KMS-11 (cell line): ENCODE measurements around the gene SH3PXD2B.

Experiments used
- H2AFZ ChIP-seq: fragments of 200-600 bp; sonication (generic); 2 replicates; pipeline ENCODE4 v1.6.1; 2016; ENCODE audit warnings: antibody characterized with exemption, mixed run types, low read depth
- H3K27ac ChIP-seq: fragments of 200-600 bp; sonication (generic); 2 replicates; pipeline ENCODE4 v1.6.1; 2016; ENCODE audit warnings: mild to moderate bottlenecking, mixed run types
- H3K27me3 ChIP-seq: fragments of 200-600 bp; sonication (generic); 2 replicates; pipeline ENCODE4 v1.6.1; 2017; ENCODE audit warnings: mild to moderate bottlenecking, low read depth, mixed run types, moderate library complexity; ENCODE audit not compliant: insufficient read depth
- H3K36me3 ChIP-seq: fragments of 200-600 bp; sonication (generic); 2 replicates; pipeline ENCODE4 v1.6.1; 2017; ENCODE audit warnings: mild to moderate bottlenecking, mixed run types; ENCODE audit not compliant: insufficient read depth
- H3K4me1 ChIP-seq: fragments of 200-600 bp; sonication (generic); 2 replicates; pipeline ENCODE4 v1.6.1; 2016; ENCODE audit warnings: mild to moderate bottlenecking, low read depth, mixed run types; ENCODE audit not compliant: poor library complexity, severe bottlenecking
- H3K4me2 ChIP-seq: fragments of 200-600 bp; sonication (generic); 2 replicates; pipeline ENCODE4 v1.7.0; 2016; ENCODE audit warnings: mild to moderate bottlenecking, mixed run types
- H3K4me3 ChIP-seq: fragments of 200-600 bp; sonication (generic); IDR thresholded peaks from 2 replicates; pipeline ENCODE4 v1.6.1; 2017; ENCODE audit warnings: low read depth, low read length, mixed read lengths; ENCODE audit not compliant: insufficient read depth
- H3K79me2 ChIP-seq: fragments of 200-600 bp; sonication (generic); 2 replicates; pipeline ENCODE4 v1.6.1; 2016; ENCODE audit warnings: low read depth, mixed run types; ENCODE audit not compliant: insufficient read depth
- H3K9ac ChIP-seq: fragments of 200-600 bp; sonication (generic); 2 replicates; pipeline ENCODE4 v1.6.1; 2016; ENCODE audit warnings: mild to moderate bottlenecking, mixed run types
- H4K20me1 ChIP-seq: fragments of 200-600 bp; sonication (generic); 2 replicates; pipeline ENCODE4 v1.6.1; 2016; ENCODE audit warnings: mild to moderate bottlenecking, mixed run types; ENCODE audit not compliant: insufficient read depth
- TF ChIP-seq, protein P1 (sequence below): fragments of 200-600 bp; sonication (generic); conservative IDR thresholded peaks from 2 replicates; pipeline ENCODE4 v1.6.1; 2017; ENCODE audit warnings: low read depth, mild to moderate bottlenecking, antibody characterized with exemption, low read length, moderate library complexity, mixed read lengths

SH3PXD2B gene

DNA sequence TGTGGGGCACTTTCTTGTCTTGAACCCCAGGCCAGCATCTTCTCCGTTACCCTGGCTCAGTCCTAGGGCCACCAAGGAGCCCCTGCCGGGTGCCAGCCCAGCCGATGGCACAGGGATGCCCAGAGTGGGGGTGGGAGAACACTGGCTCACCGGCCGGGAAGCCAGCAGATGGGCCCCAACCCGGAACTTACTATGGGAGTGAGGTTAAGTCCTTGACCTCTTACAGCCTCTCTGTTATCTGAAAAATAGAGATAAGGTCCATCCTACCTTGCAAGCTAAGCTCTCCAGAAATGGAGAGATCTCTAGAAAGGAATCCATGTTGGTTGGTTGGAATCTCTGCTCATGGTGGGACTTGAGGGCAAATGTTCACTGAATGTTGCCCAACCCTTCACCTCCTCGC is 20.8 kb downstream of the SH3PXD2B start:
- no peak overlapping the region for H3K27ac ChIP-seq
- H3K4me2 ChIP-seq, result no peak overlapping the region
- H4K20me1 ChIP-seq, result no peaks in the 10 kb centered on the region
- H3K4me1 ChIP-seq, result no peaks in the 10 kb centered on the region
- no peaks in the 10 kb centered on the region for H3K27me3 ChIP-seq
- no peak overlapping the region for H2AFZ ChIP-seq
- TF ChIP-seq, protein P1, sequence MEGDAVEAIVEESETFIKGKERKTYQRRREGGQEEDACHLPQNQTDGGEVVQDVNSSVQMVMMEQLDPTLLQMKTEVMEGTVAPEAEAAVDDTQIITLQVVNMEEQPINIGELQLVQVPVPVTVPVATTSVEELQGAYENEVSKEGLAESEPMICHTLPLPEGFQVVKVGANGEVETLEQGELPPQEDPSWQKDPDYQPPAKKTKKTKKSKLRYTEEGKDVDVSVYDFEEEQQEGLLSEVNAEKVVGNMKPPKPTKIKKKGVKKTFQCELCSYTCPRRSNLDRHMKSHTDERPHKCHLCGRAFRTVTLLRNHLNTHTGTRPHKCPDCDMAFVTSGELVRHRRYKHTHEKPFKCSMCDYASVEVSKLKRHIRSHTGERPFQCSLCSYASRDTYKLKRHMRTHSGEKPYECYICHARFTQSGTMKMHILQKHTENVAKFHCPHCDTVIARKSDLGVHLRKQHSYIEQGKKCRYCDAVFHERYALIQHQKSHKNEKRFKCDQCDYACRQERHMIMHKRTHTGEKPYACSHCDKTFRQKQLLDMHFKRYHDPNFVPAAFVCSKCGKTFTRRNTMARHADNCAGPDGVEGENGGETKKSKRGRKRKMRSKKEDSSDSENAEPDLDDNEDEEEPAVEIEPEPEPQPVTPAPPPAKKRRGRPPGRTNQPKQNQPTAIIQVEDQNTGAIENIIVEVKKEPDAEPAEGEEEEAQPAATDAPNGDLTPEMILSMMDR, result no peak
- no peak overlapping the region for H3K4me3 ChIP-seq
- no peak overlapping the region for H3K9ac ChIP-seq
- no peaks in the 10 kb centered on the region for H3K36me3 ChIP-seq
- no peaks in the 10 kb centered on the region for H3K79me2 ChIP-seq

DNA sequence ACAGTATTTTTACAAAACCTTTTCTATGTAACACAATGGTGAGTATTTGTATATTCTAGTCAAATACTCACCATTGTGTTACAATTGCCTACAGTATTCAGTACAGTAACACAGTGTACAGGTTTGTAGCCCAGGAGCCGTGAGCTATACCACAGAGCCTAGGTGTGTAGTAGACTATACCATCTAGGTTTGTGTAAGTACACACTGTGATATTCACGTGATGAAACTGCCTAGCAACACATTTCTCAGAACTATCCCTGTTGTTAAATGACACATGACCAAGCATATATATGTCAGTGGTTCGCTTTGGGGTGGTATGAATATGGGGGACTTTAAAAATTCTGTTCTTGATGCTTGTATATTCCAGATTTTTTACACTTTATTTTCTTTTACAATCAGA is 21.3 kb downstream of the SH3PXD2B start:
- H3K79me2 ChIP-seq, result no peaks in the 10 kb centered on the region

DNA sequence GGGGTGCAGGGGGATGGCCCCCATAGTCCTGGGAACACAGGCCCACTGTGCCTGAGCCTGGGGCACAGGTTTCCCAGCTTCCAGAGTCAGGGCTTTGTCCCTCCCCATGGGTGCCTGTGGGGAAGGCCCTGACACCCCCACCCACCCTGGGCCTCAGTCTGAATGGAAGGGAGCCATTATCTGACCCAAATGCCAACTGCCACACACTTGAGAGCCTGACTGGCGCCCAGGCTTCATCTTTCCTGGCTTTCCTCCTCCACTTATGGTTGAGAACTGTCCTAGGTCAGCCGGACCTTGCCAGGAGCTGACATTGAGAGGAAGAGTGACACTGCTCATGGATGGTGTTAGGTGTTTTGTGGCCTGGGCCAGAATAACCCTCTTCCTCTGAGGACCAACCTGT is 24.0 kb downstream of the SH3PXD2B start:
- Histone ChIP-seq H3K27me3 (no peaks in the 10 kb centered on the region), H3K4me2 (no peak overlapping the region), H3K4me3 (no peak overlapping the region), H2AFZ (no peak overlapping the region), H3K9ac (no peak overlapping the region), H3K36me3 (no peaks in the 10 kb centered on the region), H3K27ac (no peak overlapping the region), H4K20me1 (no peaks in the 10 kb centered on the region), H3K4me1 (no peaks in the 10 kb centered on the region), H3K79me2 (no peaks in the 10 kb centered on the region)
- TF ChIP-seq, protein P1, result no peak

More for the DNA sequence above, 21.3 kb downstream of the SH3PXD2B start:
- Histone ChIP-seq H2AFZ (no peak overlapping the region), H4K20me1 (no peaks in the 10 kb centered on the region), H3K36me3 (no peaks in the 10 kb centered on the region), H3K9ac (no peak overlapping the region), H3K27me3 (no peaks in the 10 kb centered on the region), H3K4me3 (no peak overlapping the region), H3K4me1 (no peaks in the 10 kb centered on the region), H3K27ac (no peak overlapping the region), H3K4me2 (no peak overlapping the region)
- TF ChIP-seq, protein P1, result no peak

DNA sequence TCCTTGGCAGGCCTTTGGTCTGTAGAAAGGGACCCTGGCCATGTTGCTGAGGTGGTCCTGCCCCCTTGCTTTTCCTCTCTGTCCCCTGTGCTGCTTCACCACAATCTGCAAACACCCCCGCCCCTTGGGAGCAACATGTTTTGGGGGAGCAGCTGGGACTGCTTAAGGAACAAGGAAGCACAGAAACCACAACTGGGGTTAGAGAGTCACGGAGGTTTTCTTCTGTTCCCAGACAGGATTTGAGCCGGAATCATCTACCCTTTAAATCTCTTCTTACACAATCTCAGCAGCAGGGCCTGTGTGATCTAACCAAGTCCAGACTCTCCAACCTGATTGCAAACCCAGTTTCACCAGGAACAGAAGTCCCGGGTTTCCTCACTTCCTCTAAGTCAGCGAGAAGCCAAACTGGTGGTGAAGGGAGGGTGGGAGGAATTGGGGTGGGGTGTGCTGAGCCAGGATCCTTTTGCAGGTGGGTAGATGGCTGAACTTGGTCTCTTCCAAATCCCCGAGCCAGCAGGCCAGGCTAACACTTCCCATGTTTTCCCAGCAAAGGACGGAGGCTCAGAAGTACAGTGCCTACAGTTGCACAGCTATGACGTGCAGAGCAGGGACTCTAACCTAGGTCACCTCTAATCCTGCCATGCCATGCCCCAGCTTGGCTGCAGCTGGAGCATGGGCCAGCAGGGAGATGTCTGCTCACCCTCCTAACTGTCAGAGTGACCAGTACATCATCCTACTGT is 25.0 kb downstream of the SH3PXD2B start:
- TF ChIP-seq, protein P1, result no peak
- H2AFZ ChIP-seq, result no peak overlapping the region
- H3K4me1 ChIP-seq, result no peaks in the 10 kb centered on the region
- no peak overlapping the region for H3K4me3 ChIP-seq
- no peak overlapping the region for H3K9ac ChIP-seq
- no peaks in the 10 kb centered on the region for H3K36me3 ChIP-seq
- H3K4me2 ChIP-seq, result no peak overlapping the region
- no peaks in the 10 kb centered on the region for H3K79me2 ChIP-seq
- no peaks in the 10 kb centered on the region for H4K20me1 ChIP-seq
- no peak overlapping the region for H3K27ac ChIP-seq
- H3K27me3 ChIP-seq, result no peaks in the 10 kb centered on the region
